Prostate gland (tissue), 2 donors: Measurements from ENCODE around the gene C1orf52. TPM values are rescaled to one million over a fixed set of nuclear protein-coding genes. Genes with fewer than 3 reads are reported as not detected.

Source experiments
- DNase-seq: peaks from one replicate; pipeline ENCODE4 v3.0.0-alpha.2; 2019; ENCODE audit warnings: low spot score
- H3K27ac ChIP-seq, 2 donors: fragments of 200-600 bp; sonication (generic); 2 replicates each; pipeline ENCODE4 v1.5.1; 2017 to 2019
- H3K27me3 ChIP-seq: fragments of 200-600 bp; sonication (generic); replicated peaks from 2 replicates; pipeline ENCODE4 v1.5.1; 2019; ENCODE audit not compliant: insufficient read depth
- H3K36me3 ChIP-seq, 2 donors: fragments of 200-600 bp; sonication (generic); 1 replicate in 1 of 2; 2 replicates in 1 of 2; pipeline versions ENCODE4 v1.5.1 to v1.8.1; 2017 to 2019
- H3K4me1 ChIP-seq: fragments of 200-600 bp; sonication (generic); replicated peaks from 2 replicates; pipeline ENCODE4 v1.5.1; 2019
- H3K4me3 ChIP-seq, 2 donors: fragments of 200-600 bp; sonication (generic); 2 replicates each; pipeline ENCODE4 v1.5.1; 2017 to 2019
- H3K9me3 ChIP-seq: fragments of 200-600 bp; sonication (generic); 2 replicates; pipeline ENCODE4 v1.5.1; 2017
- CTCF ChIP-seq, 4 experiments: fragments of 200-600 bp in 2 of 4; fragments of 450-650 bp in 2 of 4; sonication (generic) in 2 of 4; IDR thresholded peaks; 1 replicate in 3 of 4; 2 replicates in 1 of 4; pipeline ENCODE4 v1.5.1; 2016 to 2019; ENCODE audit warnings: antibody characterized with exemption in 4 of 4, mild to moderate bottlenecking in 2 of 4, moderate library complexity in 2 of 4
- POLR2A ChIP-seq: fragments of 450-650 bp; IDR thresholded peaks from one replicate; pipeline ENCODE4 v1.6.1; 2016; ENCODE audit warnings: antibody characterized with exemption, mild to moderate bottlenecking
- POLR2AphosphoS5 ChIP-seq: sonication (generic); formaldehyde crosslinking; IDR thresholded peaks from one replicate; pipeline ENCODE4 v1.6.1; 2017; ENCODE audit warnings: antibody characterized with exemption
- WGBS: methylation state at CpG from one replicate; pipeline ENCODE4 v1.1.5; 2018; 5-methylcytosine and 5-hydroxymethylcytosine counted together
- intact Hi-C: fragments of 100-400 bp; cut with DNase I; formaldehyde crosslinking; loops from one replicate; pipeline ENCODE4 v1.14.2; 2022
- total RNA-seq, 2 donors: library from RNA; depleted of rRNA; stranded (reverse); fragments of >200 nt; gene quantifications; one replicate each; pipeline ENCODE4 v1.1.0, GENCODE V29; 2016

Gene C1orf52
- total RNA-seq, 2 donors from 2014 or later: 12.7 to 30.5 TPM

- no peaks in the 10 kb centered on the region for H3K27me3 ChIP-seq
- WGBS: 71% methylated on average over 10 of the region's 10 CpGs
- H3K36me3 ChIP-seq: no peaks in the 10 kb centered on the region
- no peak for DNase-seq
- TF ChIP-seq CTCF (IDR thresholded peaks at IDR 0.05): no peak
- TF ChIP-seq POLR2A: no peak
- TF ChIP-seq POLR2AphosphoS5: no peak
- H3K9me3 ChIP-seq: no peaks in the 10 kb centered on the region
- no peaks in the 10 kb centered on the region for H3K4me1 ChIP-seq
- intact Hi-C loops: no loop called here
- peak overlapping the region; percentile 97 to 98 for H3K27ac ChIP-seq
- H3K4me3 ChIP-seq: no peak overlapping the region
Observed at GRCh38 chr1:85279458-85280080, 20.1 kb upstream of the C1orf52 start.

DNA sequence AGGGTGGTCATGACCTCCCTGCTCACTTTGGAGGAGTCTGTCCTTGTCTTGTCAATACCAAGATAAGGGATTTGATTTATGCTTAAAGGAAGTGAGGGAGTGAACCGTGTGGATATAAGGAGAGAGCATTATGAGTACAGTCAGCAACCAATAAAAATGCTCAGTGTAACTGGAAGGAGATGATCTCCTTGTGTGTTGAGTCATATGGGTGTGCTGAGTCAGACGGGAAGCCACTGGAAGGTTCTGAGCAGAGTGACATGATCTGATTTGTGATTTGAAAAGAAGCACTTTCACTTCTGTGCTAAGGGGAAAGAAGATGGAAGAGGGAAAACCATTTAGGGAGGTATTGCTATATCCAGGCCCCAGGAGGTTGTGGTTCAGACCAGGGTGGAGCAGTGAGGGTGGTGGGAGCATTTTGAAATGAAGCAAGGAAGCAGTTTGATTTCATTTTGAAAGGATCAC lies 19.4 kb upstream of the C1orf52 start:
- Histone ChIP-seq H3K36me3 (no peaks in the 10 kb centered on the region), H3K27ac (peak overlapping the region; percentile 97 to 98), H3K4me1 (no peaks in the 10 kb centered on the region), H3K4me3 (no peak overlapping the region), H3K27me3 (no peaks in the 10 kb centered on the region), H3K9me3 (no peaks in the 10 kb centered on the region)
- intact Hi-C loops: no loop called here
- WGBS: 2% methylated on average over 2 of the region's 2 CpGs
- TF ChIP-seq POLR2A (no peak), POLR2AphosphoS5 (peak; percentile 94), CTCF (IDR thresholded peaks at IDR 0.05) (no peak)
- peak; percentile 65 for DNase-seq

DNA sequence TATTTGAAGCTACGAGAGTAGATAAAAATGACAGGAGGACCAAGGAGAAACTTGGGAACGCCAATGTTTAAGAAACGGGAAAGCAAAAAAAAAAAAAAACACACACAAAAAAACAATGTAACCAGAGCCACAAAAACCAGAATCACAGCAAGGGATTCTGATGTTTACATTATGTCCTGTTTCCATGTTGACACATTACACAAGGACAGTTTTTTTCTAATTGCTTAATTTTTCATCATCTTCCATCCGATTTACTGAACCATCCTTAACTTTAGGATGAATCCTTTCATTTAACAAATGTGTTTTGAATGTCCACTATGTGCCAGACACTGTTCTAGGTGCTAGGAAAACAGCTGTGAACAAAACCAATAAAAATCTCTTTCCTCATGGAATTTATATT lies 18.3 kb upstream of the C1orf52 start:
- peak overlapping the region; percentile 97 to 98 for H3K27ac ChIP-seq

GRCh38 chr1:85276978-85277639 lies 17.6 kb upstream of the C1orf52 start:
- no peak for DNase-seq
- no peak for TF ChIP-seq CTCF (IDR thresholded peaks at IDR 0.05)
- no peak for TF ChIP-seq POLR2A
- TF ChIP-seq POLR2AphosphoS5: no peak
- no peaks in the 10 kb centered on the region for H3K9me3 ChIP-seq

More for the DNA sequence above, 18.3 kb upstream of the C1orf52 start:
- H3K36me3 ChIP-seq: no peaks in the 10 kb centered on the region
- TF ChIP-seq POLR2AphosphoS5 (peak; percentile 17), POLR2A (no peak), CTCF (IDR thresholded peaks at IDR 0.05) (no peak)
- no peak for DNase-seq
- no peak overlapping the region for H3K4me3 ChIP-seq
- H3K27me3 ChIP-seq: no peaks in the 10 kb centered on the region
- no peaks in the 10 kb centered on the region for H3K4me1 ChIP-seq
- 55% methylated on average over 4 of the region's 4 CpGs for WGBS
- no peaks in the 10 kb centered on the region for H3K9me3 ChIP-seq
- intact Hi-C loops: no loop called here

More at GRCh38 chr1:85276978-85277639, 17.6 kb upstream of the C1orf52 start:
- intact Hi-C loops: no loop called here
- Histone ChIP-seq H3K4me1 (no peaks in the 10 kb centered on the region), H3K27me3 (no peaks in the 10 kb centered on the region), H3K4me3 (peak overlapping the region; percentile 86 to 91), H3K36me3 (no peaks in the 10 kb centered on the region), H3K27ac (peak overlapping the region; percentile 97 to 98)
- WGBS: 62% methylated on average over 11 of the region's 11 CpGs
